DMS153 treated with DMSO at 0.1 percent for 48 hours (cell line): ENCODE results near the gene FEZ2.
A peak's percentile ranks its signal among the peaks of the same experiment; 100 is the strongest.
"Not testable (repeated sequence)": the region's sequence is repeated elsewhere in the genome, so short reads cannot be mapped to it uniquely, and the experiment has no call there.

Experiments used
- DNase-seq: peaks from one replicate; lab custom pipeline; 2025; ENCODE audit not compliant: unreplicated experiment; lab: John Stamatoyannopoulos, UW

Gene FEZ2, protein sequence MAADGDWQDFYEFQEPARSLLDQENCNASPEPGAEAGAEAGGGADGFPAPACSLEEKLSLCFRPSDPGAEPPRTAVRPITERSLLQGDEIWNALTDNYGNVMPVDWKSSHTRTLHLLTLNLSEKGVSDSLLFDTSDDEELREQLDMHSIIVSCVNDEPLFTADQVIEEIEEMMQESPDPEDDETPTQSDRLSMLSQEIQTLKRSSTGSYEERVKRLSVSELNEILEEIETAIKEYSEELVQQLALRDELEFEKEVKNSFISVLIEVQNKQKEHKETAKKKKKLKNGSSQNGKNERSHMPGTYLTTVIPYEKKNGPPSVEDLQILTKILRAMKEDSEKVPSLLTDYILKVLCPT

GRCh38 chr2:36597532-36598377, at the start of gene FEZ2:
TSS of gene FEZ2 (minus strand) at chr2:36598168. CDS start at chr2:36598142, 26 bp downstream.
- DNase-seq: peak; percentile 45

DNA sequence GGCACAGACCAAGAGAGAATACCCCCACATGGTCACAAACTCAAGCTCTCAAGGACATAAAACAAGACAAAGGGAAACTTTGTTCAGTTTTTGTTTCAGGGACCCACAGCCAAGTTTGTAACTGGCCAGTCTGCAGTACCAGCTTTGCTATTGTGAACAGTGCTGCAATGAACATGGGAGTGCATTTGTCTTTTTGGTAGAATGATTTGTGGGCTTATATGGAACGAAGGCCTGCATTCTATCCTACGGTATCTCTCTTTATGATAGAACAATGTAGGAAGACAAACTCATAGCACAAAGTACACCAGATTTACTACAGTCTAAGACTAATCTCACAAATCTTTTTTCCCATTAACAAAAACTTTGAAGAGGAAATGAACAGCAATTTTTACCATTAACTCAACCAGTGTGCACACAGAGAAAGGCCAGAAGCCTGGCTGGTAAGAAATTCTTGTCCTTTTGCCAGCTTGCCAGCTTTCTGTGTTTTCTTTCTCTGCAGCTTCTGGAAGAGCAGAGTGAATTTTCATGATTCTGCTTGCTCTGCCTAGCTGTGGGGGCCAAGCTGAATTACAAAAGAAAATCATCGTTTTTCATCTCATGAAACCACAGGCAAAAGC, 37.1 kb upstream of the FEZ2 start:
- DNase-seq: no peak

GRCh38 chr2:36633470-36634092, 35.6 kb upstream of the FEZ2 start:
- no peak for DNase-seq

GRCh38 chr2:36626756-36627155, 28.8 kb upstream of the FEZ2 start:
- no peak for DNase-seq

DNA sequence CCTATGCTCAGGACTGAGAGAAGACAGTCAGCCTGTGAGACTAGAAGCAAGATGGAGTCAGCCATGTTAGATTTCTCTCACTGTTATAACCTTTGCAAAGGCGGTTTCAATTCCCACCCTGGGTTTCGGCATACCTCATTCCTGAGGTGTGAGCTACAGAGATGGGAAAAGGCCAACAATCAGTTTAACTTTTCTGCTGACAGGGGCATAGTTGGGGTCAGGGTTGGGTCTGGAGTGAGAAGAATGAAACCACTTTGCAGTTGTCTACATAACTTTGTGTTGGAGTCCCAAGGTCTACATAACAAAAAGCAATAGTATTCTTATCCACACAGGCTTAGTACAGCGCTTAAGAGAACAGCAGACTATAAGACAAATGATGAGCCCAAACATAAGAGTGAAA, 28.1 kb upstream of the FEZ2 start:
- no peak for DNase-seq

DNA sequence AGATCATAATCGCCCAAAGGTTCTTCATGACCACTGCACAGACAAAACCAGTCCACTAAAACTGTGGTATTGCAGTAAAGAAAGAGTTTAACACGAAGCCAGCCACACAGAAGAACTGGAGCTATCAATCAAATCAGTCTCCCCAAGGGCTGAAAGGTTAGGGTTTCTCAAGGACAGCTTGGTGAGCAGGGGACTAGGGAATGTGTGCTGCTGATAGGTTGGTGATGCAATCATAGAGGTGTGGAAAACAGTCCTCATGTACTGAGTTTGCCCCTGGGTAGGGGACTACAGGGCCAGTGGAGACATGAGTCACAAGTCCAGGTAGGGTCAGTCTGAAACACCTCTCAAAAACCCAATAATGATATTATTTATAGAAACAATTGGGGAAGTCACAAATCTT, 27.3 kb upstream of the FEZ2 start:
- no peak for DNase-seq

- DNase-seq: no peak
Observed at GRCh38 chr2:36620321-36620720, 22.4 kb upstream of the FEZ2 start.

- peak; percentile 39 for DNase-seq
Observed at GRCh38 chr2:36618381-36618780, 20.4 kb upstream of the FEZ2 start.

GRCh38 chr2:36616947-36617346, 19.0 kb upstream of the FEZ2 start:
- no peak for DNase-seq

DNA sequence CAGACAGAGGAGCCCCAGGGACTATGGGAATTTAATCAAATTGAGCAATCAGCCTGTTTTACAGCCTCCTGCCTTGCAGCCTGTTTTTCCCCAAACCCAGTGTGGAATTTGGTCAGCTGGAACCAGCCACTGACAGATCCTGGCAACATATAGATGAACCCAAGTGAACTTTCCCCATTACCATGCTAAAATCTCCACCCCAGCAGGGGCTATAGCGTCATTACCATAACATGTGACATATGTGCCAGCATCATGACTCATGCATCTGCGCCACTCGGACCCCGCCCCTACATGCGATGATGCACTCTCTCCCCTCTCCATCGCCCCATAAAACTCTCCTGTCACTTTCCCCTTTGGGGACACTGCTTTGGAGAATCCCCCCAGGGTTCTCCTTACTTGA, 17.3 kb upstream of the FEZ2 start:
- DNase-seq: no peak

- no peak for DNase-seq
Observed at GRCh38 chr2:36613801-36614200, 15.8 kb upstream of the FEZ2 start.

DNA sequence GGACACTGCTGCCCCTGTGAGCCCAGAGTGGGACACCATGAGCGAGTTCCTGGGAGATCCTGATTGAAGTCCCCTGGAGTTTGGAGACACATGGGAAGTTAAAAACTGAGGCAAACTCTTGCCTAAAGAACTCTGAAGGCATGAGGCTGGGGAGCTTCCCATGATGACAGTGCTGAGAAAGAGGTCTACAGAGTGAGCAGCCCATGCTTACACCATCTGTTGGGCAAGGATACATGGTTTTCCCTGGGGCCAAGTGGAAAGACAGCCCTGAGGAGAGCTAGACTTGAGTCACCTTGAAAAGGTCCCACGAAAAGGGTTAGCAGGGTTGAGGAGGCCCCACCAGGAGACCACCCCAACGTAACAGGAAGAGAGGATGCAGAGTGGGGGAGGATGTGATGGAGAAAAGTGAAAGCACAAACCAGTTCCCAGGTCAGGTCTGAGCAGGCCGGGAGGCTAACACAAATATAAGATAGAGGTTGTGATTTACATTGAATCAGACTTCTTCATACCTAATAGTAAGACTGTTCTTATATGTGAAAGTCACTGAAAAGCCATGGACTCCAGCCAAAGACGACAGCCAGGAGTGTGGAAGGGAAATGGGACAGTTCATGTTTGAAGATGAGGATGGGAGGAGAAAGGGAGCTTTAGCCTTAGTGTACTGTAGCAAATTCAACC, 13.5 kb upstream of the FEZ2 start:
- no peak for DNase-seq

DNA sequence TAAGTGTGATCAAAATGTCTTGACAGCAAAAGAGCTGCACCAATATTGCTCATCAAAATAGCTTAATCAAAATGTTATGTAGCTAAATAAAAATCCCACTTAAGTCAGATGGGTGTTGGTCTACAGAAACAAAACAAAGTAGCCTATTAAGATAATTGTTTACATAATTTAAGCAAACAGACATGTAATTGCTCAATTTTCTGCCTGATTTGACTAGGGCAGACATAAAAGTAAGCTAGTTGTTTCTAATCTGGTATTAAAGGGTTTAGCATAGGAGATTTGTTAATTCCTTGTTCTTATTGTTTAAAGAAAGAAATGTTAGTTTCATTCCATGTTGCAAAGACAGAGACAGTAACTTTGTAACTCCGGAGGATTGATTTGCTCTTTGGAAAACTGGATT, 11.5 kb upstream of the FEZ2 start:
- DNase-seq: no peak

DNA sequence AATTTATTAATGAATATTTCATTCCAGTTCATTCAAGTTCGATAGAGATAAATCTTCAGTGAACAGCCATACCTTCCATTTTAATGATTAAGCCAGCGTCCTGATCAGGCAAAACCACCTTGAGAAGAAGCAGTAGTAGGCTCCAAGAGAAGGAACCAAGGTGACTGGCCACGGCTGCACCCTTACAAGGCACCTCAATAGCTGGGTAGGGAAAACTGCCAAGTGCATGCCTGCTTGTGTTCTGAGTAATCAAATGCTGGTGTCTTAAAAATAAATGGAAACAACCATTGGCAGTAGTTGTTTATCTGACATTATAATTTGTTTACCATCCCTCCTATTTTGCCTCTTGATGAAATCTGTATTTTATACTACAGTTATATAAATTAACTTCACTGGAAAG, 10.0 kb upstream of the FEZ2 start:
- DNase-seq: no peak

GRCh38 chr2:36606925-36607324, 9.0 kb upstream of the FEZ2 start:
- DNase-seq: no peak

GRCh38 chr2:36605273-36605672, 7.3 kb upstream of the FEZ2 start:
- DNase-seq: no peak

GRCh38 chr2:36603629-36604028, 5.7 kb upstream of the FEZ2 start:
- not testable (repeated sequence) for DNase-seq

GRCh38 chr2:36597003-36597531, 901 bp downstream of the FEZ2 start:
- no peak for DNase-seq

- DNase-seq: no peak
Observed at GRCh38 chr2:36596397-36596796, 1.6 kb downstream of the FEZ2 start.

GRCh38 chr2:36594849-36595248, 3.1 kb downstream of the FEZ2 start:
- no peak for DNase-seq

GRCh38 chr2:36589230-36589630, 8.7 kb downstream of the FEZ2 start:
- no peak for DNase-seq
